IMR-90 (cell line): ENCODE measurements around the gene EDA. TPM values are rescaled to one million over a fixed set of nuclear protein-coding genes. Genes with fewer than 3 reads are reported as not detected.

Source experiments
- ATAC-seq: fragments of 200-7000 bp; cut with Tn5 transposase; 2 replicates; pipeline ENCODE4 v1.9.1; 2020; ENCODE audit warnings: low read depth, mild to moderate bottlenecking, moderate library complexity
- BruUV-seq: library from RNA; stranded (reverse); fragments of 400-500 nt; replicated peaks from 2 replicates; lab custom pipeline; 2021; lab: Mats Ljungman, UMichigan
- CTCF ChIA-PET: fragments of 300-600 bp; formaldehyde crosslinking; extraction: SDS; loops from one replicate; lab custom pipeline; 2021; ENCODE audit warnings: antibody characterized with exemption; lab: Yijun Ruan, JAX
- POLR2A ChIA-PET: fragments of 300-600 bp; sonication (Branson Sonifier 250); formaldehyde crosslinking; loops from one replicate; lab custom pipeline; 2022; ENCODE audit warnings: antibody characterized with exemption; ENCODE audit not compliant: unreplicated experiment; lab: Charles Lee
- DNase-seq: peaks from one replicate; pipeline ENCODE4 v3.0.0; 2013
- H2AFZ ChIP-seq: replicated peaks from 2 replicates; pipeline ENCODE3; 2013; ENCODE audit warnings: low read length, mild to moderate bottlenecking; ENCODE audit not compliant: poor library complexity
- H2AK5ac ChIP-seq: 2 replicates; pipeline ENCODE4 v1.6.1; 2013; ENCODE audit warnings: low read depth, low read length, inconsistent platforms
- H2AK9ac ChIP-seq: replicated peaks from 2 replicates; pipeline ENCODE3; 2013; ENCODE audit warnings: mild to moderate bottlenecking, low read depth, low read length, moderate library complexity; ENCODE audit not compliant: poor library complexity
- H2BK120ac ChIP-seq: 2 replicates; pipeline ENCODE4 v1.6.1; 2013; ENCODE audit warnings: low read depth, low read length, inconsistent platforms
- H2BK15ac ChIP-seq: 3 replicates; pipeline ENCODE4 v1.6.1; 2013; ENCODE audit warnings: low read depth, low read length, inconsistent platforms
- H2BK20ac ChIP-seq: 2 replicates; pipeline ENCODE4 v1.6.1; 2013; ENCODE audit warnings: low read depth, mild to moderate bottlenecking, inconsistent platforms, low read length, moderate library complexity
- H2BK5ac ChIP-seq: 2 replicates; pipeline ENCODE4 v1.6.1; 2013; ENCODE audit warnings: mild to moderate bottlenecking, low read depth, low read length, inconsistent platforms; ENCODE audit not compliant: poor library complexity, severe bottlenecking
- H3K14ac ChIP-seq: replicated peaks from 2 replicates; pipeline ENCODE4 v1.6.1; 2013; ENCODE audit warnings: low read depth, low read length, inconsistent platforms
- H3K18ac ChIP-seq: 2 replicates; pipeline ENCODE4 v1.6.1; 2013; ENCODE audit warnings: low read depth, low read length, control low read depth
- H3K23ac ChIP-seq: 2 replicates; pipeline ENCODE4 v1.6.1; 2013; ENCODE audit warnings: low read depth, low read length, inconsistent platforms
- H3K27ac ChIP-seq: 2 replicates; pipeline ENCODE4 v1.5.1; 2013; ENCODE audit warnings: mild to moderate bottlenecking, control low read depth, low read length; ENCODE audit not compliant: insufficient read depth
- H3K27me3 ChIP-seq: 2 replicates; pipeline ENCODE4 v1.6.1; 2013; ENCODE audit warnings: low read length; ENCODE audit not compliant: control insufficient read depth, insufficient read depth
- H3K36me3 ChIP-seq: 2 replicates; pipeline ENCODE4 v1.6.1; 2013; ENCODE audit warnings: low read length, mixed read lengths; ENCODE audit not compliant: control insufficient read depth, insufficient read depth
- H3K4ac ChIP-seq: 2 replicates; pipeline ENCODE4 v1.6.1; 2013; ENCODE audit warnings: low read depth, low read length, inconsistent platforms
- H3K4me1 ChIP-seq: 2 replicates; pipeline ENCODE4 v1.6.1; 2013; ENCODE audit warnings: low read length, mixed read lengths; ENCODE audit not compliant: control insufficient read depth, insufficient read depth
- H3K4me2 ChIP-seq: 2 replicates; pipeline ENCODE4 v1.6.1; 2013; ENCODE audit warnings: low read depth, mild to moderate bottlenecking, control low read depth, low read length, moderate library complexity
- H3K4me3 ChIP-seq: 2 replicates; pipeline ENCODE4 v1.5.1; 2013; ENCODE audit warnings: low read depth, mild to moderate bottlenecking, control low read depth, low read length, moderate library complexity; ENCODE audit not compliant: insufficient read depth
- H3K56ac ChIP-seq: 2 replicates; pipeline ENCODE4 v1.6.1; 2013; ENCODE audit warnings: low read length, inconsistent platforms; ENCODE audit not compliant: insufficient read depth; ENCODE audit errors: extremely low read depth
- H3K79me1 ChIP-seq, 2 experiments: 2 replicates each; pipeline ENCODE4 v1.6.1; 2013; ENCODE audit warnings: low read length in 2 of 2, inconsistent platforms in 1 of 2, low read depth in 1 of 2
- H3K9ac ChIP-seq: 2 replicates; pipeline ENCODE4 v1.6.1; 2013; ENCODE audit warnings: low read depth, low read length, control low read depth
- H3K9me1 ChIP-seq: 2 replicates; pipeline ENCODE4 v1.6.1; 2013; ENCODE audit warnings: low read length, inconsistent platforms; ENCODE audit not compliant: insufficient read depth
- H3K9me3 ChIP-seq: 2 replicates; pipeline ENCODE4 v1.6.1; 2013; ENCODE audit warnings: low read length; ENCODE audit not compliant: control insufficient read depth, insufficient read depth
- H4K20me1 ChIP-seq: 2 replicates; pipeline ENCODE4 v1.6.1; 2013; ENCODE audit warnings: low read length, inconsistent platforms; ENCODE audit not compliant: insufficient read depth
- H4K5ac ChIP-seq: 2 replicates; pipeline ENCODE4 v1.6.1; 2013; ENCODE audit warnings: mild to moderate bottlenecking, low read depth, low read length, control low read depth
- H4K8ac ChIP-seq, 2 experiments: 2 replicates each; pipeline ENCODE4 v1.6.1; 2013; ENCODE audit warnings: low read depth in 2 of 2, low read length in 2 of 2, control low read depth in 1 of 2, inconsistent platforms in 1 of 2
- H4K91ac ChIP-seq: 2 replicates; pipeline ENCODE4 v1.6.1; 2013; ENCODE audit warnings: low read depth, low read length, inconsistent platforms; ENCODE audit not compliant: insufficient read depth
- BHLHE40 ChIP-seq: fragments of 150-350 bp; IDR thresholded peaks from 2 replicates; pipeline ENCODE4 v1.6.1; 2016; ENCODE audit warnings: mild to moderate bottlenecking, low read depth, low read length
- FOS ChIP-seq: fragments of 150-350 bp; IDR thresholded peaks from 2 replicates; pipeline ENCODE4 v1.6.1; 2016; ENCODE audit warnings: low read depth, low read length
- MAFK ChIP-seq: IDR thresholded peaks from 2 replicates; pipeline ENCODE4 v1.6.1; 2012; ENCODE audit warnings: low read depth, low read length, improper control_type of control experiment
- MXI1 ChIP-seq: IDR thresholded peaks from 2 replicates; pipeline ENCODE4 v1.6.1; 2012; ENCODE audit warnings: low read depth, mild to moderate bottlenecking, low read length, moderate library complexity, borderline replicate concordance
- NFE2L2 ChIP-seq: fragments of 150-350 bp; IDR thresholded peaks from 2 replicates; pipeline ENCODE4 v1.6.1; 2016; ENCODE audit warnings: low read depth, mild to moderate bottlenecking, low read length
- POLR2A ChIP-seq: IDR thresholded peaks from 2 replicates; pipeline ENCODE4 v1.6.1; 2012; ENCODE audit warnings: mild to moderate bottlenecking, low read depth, low read length
- WGBS, 2 experiments: methylation state at CpG; one replicate each; pipeline versions ENCODE4 v1.1.5 to v1.1.7; 2013; ENCODE audit warnings: missing lambda C conversion rate in 2 of 2; ENCODE audit not compliant: insufficient read length in 1 of 2; ENCODE audit errors: extremely low coverage in 2 of 2; 5-methylcytosine and 5-hydroxymethylcytosine counted together
- dilution Hi-C: fragments of 300-500 bp; cut with HindIII; formaldehyde crosslinking; loops from one replicate; pipeline ENCODE4 v1.14.3; 2018; ENCODE audit warnings: low sequenced_read_pairs; ENCODE audit not compliant: unreplicated experiment
- in situ Hi-C: fragments of 300-500 bp; cut with MboI; formaldehyde crosslinking; loops from 3 replicates; pipeline ENCODE4 v1.14.3; 2019; ENCODE audit warnings: low sequenced_read_pairs, inconsistent platforms, mixed read lengths
- intact Hi-C: fragments of 100-400 bp; cut with micrococcal nuclease; formaldehyde crosslinking; loops from 2 replicates; pipeline ENCODE4 v1.10.0; 2022
- polyA plus RNA-seq, 3 experiments: library from polyadenylated mRNA; depleted of rRNA; stranded (reverse); fragments of >200 nt; gene quantifications; 2 replicates each; pipeline ENCODE4 v1.2.3, GENCODE V29; 2012; ENCODE audit warnings: low replicate concordance in 1 of 3
- total RNA-seq: library from RNA; depleted of rRNA; stranded (reverse); fragments of >200 nt; gene quantifications from 2 replicates; pipeline ENCODE4 v1.2.3, GENCODE V29; 2012
- TF ChIP-seq, protein P1 (sequence below): conservative IDR thresholded peaks from 2 replicates; pipeline ENCODE4 v1.5.1; 2012; ENCODE audit warnings: mild to moderate bottlenecking, low read depth, low read length, improper control_type of control experiment

EDA gene
- total and polyA plus RNA-seq, 2 of the 4 experiments (the other 2 are of a cell fraction): under 0.01 TPM; not detected in 1

GRCh38 chrX:70042399-70043371 lies 426.8 kb downstream of the EDA start:
- Histone ChIP-seq H4K91ac (no peak overlapping the region), H3K14ac (no peak overlapping the region), H3K27ac (no peak overlapping the region), H2AK9ac (no peak overlapping the region), H3K56ac (no peak overlapping the region), H4K20me1 (no peaks in the 10 kb centered on the region), H2AK5ac (no peak overlapping the region), H3K4ac (no peak overlapping the region), H4K5ac (no peak overlapping the region), H2BK5ac (no peak overlapping the region), H2BK20ac (no peak overlapping the region), H3K79me1 (no peaks in the 10 kb centered on the region), H2AFZ (no peak overlapping the region), H4K8ac (no peak overlapping the region), H3K9me3 (no peaks in the 10 kb centered on the region), H3K36me3 (no peaks in the 10 kb centered on the region), H3K18ac (no peak overlapping the region), H3K27me3 (peaks cover 12% of the 10 kb centered on the region), H3K9ac (no peak overlapping the region), H2BK120ac (no peak overlapping the region), H3K9me1 (no peaks in the 10 kb centered on the region), H2BK15ac (no peak overlapping the region), H3K23ac (no peak overlapping the region), H3K4me1 (peaks cover 2% of the 10 kb centered on the region; the same call in 1 of the 2 replicates), H3K4me2 (no peak overlapping the region), H3K4me3 (no peak overlapping the region)
- no TSS peak for BruUV-seq
- DNase-seq (peak; percentile 42), ATAC-seq (peak; percentile 27; the same call in 1 of the 2 replicates)
- ChIA-PET POLR2A (no interaction called here), CTCF (interaction anchor here (1.0 to 1.2 kb wide), 2 partner anchors 12 to 55 kb away, joined by 3 read pairs; no protein-coding TSS in a partner anchor)
- WGBS, 2 experiments: no CpG with 5 or more reads among the region's 11 CpGs
- dilution Hi-C loops (no loop called here), intact Hi-C loops (no loop called here), in situ Hi-C loops (no loop called here)
- TF ChIP-seq MXI1 (no peak), BHLHE40 (no peak), MAFK (peak; percentile 34; the same call in 1 of the 2 replicates), POLR2A (no peak), NFE2L2 (0 out of 2 replicates have a peak, but pooled peaks have one; percentile 22), FOS (no peak)
- TF ChIP-seq, protein P1, sequence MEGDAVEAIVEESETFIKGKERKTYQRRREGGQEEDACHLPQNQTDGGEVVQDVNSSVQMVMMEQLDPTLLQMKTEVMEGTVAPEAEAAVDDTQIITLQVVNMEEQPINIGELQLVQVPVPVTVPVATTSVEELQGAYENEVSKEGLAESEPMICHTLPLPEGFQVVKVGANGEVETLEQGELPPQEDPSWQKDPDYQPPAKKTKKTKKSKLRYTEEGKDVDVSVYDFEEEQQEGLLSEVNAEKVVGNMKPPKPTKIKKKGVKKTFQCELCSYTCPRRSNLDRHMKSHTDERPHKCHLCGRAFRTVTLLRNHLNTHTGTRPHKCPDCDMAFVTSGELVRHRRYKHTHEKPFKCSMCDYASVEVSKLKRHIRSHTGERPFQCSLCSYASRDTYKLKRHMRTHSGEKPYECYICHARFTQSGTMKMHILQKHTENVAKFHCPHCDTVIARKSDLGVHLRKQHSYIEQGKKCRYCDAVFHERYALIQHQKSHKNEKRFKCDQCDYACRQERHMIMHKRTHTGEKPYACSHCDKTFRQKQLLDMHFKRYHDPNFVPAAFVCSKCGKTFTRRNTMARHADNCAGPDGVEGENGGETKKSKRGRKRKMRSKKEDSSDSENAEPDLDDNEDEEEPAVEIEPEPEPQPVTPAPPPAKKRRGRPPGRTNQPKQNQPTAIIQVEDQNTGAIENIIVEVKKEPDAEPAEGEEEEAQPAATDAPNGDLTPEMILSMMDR: no peak
